GM18505 (cell line): ENCODE data around the gene STAT3.

Experiments
- ATAC-seq: cut with Tn5 transposase; IDR thresholded peaks from one replicate; pipeline ENCODE4 v1.9.1; 2021; ENCODE audit not compliant: unreplicated experiment
- POLR2A ChIP-seq: IDR thresholded peaks from 4 replicates; pipeline ENCODE4 v1.6.1; 2011; ENCODE audit warnings: borderline replicate concordance; ENCODE audit not compliant: insufficient read depth, insufficient read length; ENCODE audit errors: extremely low read depth

Gene STAT3

DNA sequence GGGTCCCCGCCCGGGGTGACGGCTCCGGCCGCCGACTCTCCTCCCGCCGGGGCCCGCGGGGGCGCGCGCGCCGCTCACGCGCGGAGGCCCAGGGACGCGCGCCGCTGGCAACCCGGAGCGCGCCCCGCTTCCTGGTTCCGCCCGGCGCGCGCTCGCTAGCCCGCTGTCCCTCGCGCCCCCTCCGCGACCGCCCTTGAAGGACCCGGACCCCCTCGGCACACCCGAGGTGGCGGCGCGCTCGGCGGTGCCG, 112.0 kb downstream of the STAT3 start, which contains the start of gene STAT5B:
STAT5B (minus strand) TSS at position 33 of the 250 bp plus-strand sequence. CDS start 44,264 bp downstream, outside the sequence.
- peak; percentile 73 for TF ChIP-seq POLR2A
- peak; percentile 52 for ATAC-seq

DNA sequence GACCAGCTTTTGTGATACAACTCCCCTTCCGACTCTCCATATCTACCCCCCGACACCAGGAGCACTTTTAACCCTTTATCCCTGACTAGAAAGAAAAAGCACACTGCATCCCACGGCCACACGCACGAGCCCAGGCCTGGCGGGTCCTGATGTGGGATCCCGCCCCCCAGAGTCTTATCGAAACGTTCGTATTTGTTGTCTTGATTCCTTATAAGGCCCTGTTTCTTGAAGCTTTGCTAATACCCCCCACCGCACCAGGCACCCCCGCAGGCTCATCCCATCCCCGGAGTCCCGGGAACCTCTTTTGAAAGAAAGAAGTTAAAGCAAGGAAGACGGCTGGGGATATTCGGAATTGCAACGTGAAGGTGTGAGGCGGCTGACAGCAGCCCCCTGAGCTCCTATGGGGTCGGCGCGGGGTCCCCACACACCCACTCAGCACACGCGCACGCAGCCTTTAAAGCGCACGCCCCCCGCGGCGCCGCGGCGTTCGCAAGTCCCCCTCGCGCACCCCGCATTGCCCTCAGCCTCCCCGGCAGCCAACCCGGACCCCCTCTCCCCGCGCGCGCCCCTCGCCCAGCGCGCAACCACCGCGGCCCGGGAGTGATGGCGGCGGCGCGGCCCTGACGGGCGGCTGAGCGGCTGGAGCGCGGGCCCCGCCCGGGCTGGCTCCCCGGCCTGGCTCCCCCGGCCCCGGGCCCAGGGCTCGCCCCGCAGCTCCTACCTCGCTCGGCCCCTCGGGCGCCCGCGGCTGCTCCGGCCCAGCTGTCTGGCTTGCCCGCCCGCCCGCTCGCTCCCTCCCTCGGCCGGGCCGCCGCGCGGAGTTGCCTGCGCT, 112.5 kb downstream of the STAT3 start:
- peak; percentile 47 for ATAC-seq
- TF ChIP-seq POLR2A = no peak

DNA sequence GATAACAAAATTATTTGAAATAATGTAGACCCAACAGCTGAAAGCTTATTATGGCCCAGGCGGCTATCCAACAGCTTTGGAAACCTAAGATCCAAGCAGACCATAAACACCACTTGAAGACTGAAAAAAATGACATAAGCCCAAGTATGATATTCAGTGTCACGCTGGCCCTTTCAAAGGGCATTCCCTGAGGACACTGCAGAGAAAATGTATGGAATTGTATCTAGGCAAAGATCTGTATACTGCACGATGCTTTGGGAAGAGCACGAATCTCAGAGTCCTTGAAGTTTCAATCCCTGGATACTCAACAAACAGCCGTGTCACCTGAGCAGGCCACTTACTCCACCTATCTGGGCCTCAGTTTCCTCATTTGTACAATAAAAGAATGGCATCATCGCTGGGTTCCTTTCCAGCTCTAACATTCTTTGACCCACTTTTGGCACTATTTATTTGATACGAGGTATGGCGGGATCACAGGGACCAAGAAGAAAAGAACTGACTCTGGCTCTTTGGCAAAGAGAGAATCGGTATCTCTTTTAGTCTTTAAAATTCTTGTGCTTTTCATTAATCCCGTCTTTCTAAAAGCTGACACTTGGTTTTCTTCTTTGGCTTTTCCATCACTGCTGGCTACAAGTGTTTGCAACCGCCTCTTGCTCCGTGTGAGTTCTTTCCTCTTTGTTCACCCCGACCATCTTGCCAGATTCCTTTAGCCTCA, 113.3 kb downstream of the STAT3 start:
- no peak for TF ChIP-seq POLR2A
- ATAC-seq = no peak

DNA sequence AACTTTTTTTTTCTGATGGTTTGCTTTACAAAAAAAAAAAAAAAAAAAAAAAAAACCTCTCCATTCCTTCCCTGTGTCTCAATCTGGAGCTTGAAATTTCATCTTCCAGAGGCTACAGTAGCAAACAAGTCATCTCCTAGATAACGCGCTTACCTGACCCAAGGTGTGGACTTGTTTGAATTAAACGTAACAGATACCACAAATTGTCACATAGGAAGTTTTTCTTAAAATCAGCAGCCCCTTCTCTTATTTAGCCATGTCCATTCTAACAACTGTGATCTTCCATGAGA, 114.0 kb downstream of the STAT3 start:
- TF ChIP-seq POLR2A = no peak
- no peak for ATAC-seq

DNA sequence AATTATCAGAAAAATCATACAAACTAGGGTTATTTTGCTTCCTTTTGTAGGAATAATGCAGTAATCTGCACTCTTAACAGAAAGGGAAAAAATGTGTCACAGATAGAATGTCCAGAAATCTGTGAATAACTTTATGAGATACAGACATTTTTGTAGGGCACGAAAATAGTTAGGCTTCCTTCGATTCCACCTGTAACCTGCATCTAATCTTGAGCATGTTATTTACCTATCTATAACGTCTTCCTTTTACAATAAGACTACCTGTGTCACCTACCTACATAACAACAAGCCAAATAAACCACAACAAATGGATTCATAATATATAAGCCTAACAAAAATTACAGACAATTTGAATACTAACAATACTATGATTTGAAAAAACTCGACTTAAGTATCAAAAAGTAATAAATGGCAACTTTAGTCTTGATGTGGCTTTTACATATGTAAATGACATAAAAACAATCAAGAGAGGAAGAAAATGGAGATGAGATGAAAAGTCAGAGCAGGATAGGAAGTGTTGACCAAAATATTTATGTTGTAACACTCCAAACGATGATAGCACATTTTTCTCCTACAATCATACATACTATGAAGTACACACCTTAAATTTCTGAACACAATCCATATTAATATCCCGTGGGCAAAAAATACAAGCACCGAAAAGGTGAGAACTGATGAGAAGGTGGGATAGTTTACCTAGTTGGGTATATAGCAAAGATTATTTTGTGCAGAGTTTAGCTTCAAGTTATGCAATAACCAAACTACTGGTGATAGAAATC, 114.6 kb downstream of the STAT3 start:
- ATAC-seq = no peak
- TF ChIP-seq POLR2A = no peak

DNA sequence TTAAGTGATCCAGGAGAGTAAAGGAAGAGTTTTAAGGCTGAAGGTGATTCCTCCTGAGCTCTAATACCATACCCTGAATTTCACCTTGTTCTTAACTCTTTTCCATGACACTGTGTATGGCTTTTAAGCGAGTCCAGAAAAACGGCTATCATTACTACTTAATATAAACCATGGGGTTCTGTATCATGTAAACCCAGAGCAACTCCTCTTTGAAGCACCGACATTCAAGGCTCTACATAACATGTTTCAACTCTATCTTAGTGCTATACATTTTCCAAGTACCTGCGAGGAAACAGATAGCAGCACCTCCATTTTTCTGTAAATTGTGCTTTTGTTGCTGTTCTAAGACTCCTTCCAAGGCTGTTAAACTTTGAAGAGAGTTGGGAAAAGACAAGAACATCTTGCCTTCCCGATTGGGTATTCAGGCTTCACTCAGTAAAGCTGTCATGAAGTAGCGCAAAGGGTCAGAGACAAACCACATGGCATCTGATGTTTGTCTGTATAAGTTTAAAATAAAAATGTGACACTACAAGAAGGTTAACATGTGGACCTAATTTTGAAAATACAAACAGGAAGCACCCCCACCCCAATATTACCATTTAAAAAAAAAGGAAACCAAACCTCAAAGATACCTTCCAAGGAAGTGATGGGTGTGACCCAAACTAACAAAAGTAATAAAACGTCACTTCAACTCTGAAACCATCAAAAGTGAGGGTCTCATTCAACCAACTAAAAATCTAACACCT, 115.9 kb downstream of the STAT3 start:
- no peak for TF ChIP-seq POLR2A
- no peak for ATAC-seq

DNA sequence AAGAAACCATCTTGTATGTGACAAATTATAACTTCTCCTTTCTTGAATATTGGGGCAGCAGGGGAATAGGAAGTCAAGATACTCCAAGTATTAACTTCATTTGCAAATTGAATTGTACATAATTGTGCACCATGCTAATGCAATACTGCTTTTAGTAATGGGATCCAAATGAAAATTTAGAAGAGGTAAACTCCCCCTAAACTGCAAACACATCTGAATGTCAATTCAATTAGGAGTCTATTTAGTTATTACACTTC, 116.5 kb downstream of the STAT3 start:
- no peak for TF ChIP-seq POLR2A
- no peak for ATAC-seq

DNA sequence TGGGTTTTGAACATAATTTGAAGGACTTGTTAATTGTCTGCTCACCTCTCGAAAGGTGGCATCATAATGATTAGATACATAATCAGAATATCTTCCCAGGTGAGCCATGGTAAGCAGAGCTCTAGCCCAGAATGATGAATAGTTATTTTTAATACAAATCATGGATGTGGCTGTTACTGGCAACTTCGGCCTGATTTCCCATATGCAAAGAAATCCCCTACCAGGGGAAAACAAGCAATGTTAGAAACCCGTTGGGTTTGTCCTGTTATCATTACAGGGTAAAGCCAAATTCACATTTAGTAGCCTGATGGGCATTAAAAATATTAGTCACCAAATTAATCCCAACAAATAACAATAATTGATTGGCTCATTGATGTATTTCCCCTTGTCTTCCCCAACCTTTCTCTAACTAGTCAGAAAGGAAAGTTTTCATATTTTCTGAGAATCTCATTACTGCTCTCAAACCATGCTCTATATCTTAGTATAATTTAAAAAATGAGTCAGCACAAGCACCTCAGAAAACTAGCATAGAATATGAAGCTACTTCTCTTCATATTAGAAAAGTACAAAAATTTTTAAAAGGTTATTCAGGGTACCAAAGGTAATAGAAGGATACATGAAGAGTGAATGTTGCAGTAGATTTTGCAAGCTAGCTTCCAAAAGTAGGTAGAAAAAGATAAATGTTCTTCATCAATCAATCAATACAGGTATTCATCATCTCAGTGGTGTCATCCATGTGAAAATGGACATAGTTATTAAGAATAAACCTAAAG, 117.0 kb downstream of the STAT3 start:
- no peak for ATAC-seq
- TF ChIP-seq POLR2A = no peak

DNA sequence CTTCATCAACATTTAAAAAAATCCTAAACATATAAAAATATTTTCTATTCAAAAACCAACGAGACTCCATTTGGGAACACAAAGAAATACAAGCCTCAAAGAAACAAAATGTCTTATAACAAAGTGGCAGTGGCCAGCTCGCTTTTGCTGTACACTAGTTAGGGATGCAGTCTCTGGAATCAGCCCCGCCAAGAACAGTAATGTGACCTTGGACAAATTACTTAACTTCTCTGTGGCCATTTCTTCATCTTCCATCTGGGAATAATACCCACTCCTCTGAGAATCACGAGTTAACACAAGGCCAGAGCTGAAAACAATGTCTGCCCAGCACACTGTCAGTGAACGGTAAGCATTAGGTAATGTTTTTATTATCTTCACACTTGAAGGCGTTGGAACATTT, 117.6 kb downstream of the STAT3 start:
- ATAC-seq = no peak
- no peak for TF ChIP-seq POLR2A

DNA sequence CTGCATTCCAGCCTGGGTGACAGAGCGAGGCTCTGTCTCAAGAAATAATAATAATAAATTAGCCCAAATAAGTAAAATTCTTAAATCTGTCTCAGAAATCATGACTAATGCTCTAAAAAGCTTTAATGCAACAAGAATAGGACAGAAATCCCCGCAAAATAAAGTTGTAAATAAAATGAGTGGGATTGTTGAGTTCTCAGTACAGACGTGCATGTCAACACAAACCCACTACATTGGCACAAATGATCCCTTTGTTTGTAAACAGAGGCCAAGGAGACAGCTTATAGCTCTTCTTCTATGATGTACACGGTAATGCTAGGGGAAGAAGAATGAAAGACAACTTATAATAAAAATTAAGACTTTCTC, 118.1 kb downstream of the STAT3 start:
- no peak for TF ChIP-seq POLR2A
- no peak for ATAC-seq

DNA sequence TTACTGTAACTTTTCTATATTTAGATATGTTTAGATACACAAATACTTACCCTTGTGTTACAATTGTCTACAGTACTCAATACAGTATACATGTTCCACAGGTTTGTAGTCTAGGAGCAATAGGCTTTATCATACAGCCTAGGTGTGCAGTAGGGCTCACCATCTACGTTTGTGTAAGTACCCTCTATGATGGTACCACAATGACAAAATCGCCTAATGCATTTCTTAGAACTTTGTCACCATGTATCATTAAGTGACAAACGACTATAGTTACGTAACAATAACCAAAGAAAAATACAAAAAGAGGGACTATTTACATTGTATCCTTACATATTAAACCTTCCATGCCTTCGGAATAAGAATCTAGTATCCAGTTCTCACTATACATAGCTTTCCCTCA, 120.0 kb downstream of the STAT3 start:
- no peak for TF ChIP-seq POLR2A
- ATAC-seq = no peak

DNA sequence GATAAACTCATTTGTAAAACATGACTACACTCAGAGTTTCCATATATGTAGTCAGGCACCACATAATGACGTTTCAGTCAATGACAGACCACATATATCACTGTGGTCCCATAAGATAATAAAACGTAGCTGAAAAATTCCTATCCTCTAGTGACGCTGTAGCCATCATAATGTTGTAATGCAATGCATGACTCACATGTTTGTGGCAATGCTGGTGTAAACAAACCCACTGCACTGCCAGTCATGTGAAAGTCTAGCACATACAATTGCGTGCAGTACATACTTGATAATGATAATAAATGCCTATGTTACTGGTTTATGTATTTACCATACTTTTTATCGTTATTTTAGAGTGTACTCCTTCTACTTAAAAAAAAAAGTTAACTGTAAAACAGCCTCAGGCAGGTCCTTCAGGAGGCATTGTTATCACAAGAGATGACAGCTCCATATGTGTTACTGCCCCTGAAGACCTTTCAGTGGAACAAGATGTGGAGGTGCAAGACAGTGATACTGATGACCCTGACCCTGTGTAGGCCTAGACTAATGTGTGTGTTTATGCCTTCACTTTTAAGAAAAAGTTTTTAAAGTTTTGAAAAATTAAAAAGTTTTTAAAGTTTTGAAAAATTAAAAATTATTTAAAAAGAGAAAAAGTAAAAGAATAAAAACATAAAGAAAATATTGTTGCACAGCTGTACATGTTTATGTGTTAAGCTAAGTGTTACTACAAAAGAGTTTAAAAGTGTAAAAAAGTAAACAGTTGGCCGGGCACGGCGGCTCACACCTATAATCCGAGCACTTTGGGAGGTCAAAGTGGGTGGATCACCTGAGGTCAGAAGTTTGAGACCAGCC, 121.1 kb downstream of the STAT3 start:
- ATAC-seq = no peak
- TF ChIP-seq POLR2A = no peak
